Adipocyte (in vitro differentiated cells): Measurements from ENCODE around the gene ZDHHC14.
"Not testable (repeated sequence)": the region's sequence is repeated elsewhere in the genome, so short reads cannot be mapped to it uniquely, and the experiment has no call there.

Experiments used
- DNase-seq: peaks from one replicate; pipeline ENCODE4 v3.0.0-alpha.2; 2015; ENCODE audit warnings: low read depth
- H3K27me3 ChIP-seq: replicated peaks from 2 replicates; pipeline ENCODE4 v1.7.0; 2013; ENCODE audit warnings: mild to moderate bottlenecking, low read length, moderate library complexity; ENCODE audit not compliant: control insufficient read depth, insufficient read depth
- H3K36me3 ChIP-seq: 2 replicates; pipeline ENCODE4 v1.7.0; 2013; ENCODE audit warnings: low read length, mild to moderate bottlenecking, moderate library complexity; ENCODE audit not compliant: control insufficient read depth, insufficient read depth, severe bottlenecking
- H3K4me1 ChIP-seq: 2 replicates; pipeline ENCODE4 v1.7.0; 2013; ENCODE audit warnings: mild to moderate bottlenecking, low read length, moderate library complexity; ENCODE audit not compliant: control insufficient read depth, insufficient read depth
- H3K4me3 ChIP-seq: 2 replicates; pipeline ENCODE4 v1.7.0; 2013; ENCODE audit warnings: mild to moderate bottlenecking, low read length, moderate library complexity
- H3K9ac ChIP-seq: 2 replicates; pipeline ENCODE4 v1.7.0; 2013; ENCODE audit warnings: mild to moderate bottlenecking, low read length, moderate library complexity
- H3K9me3 ChIP-seq: 2 replicates; pipeline ENCODE4 v1.7.0; 2013; ENCODE audit warnings: mild to moderate bottlenecking, low read length, moderate library complexity; ENCODE audit not compliant: control insufficient read depth

ZDHHC14 gene

GRCh38 chr6:157571269-157571668 is 190.3 kb downstream of the ZDHHC14 start:
- Histone ChIP-seq H3K27me3 (peaks cover 4% of the 10 kb centered on the region), H3K9ac (no peak overlapping the region), H3K36me3 (no peaks in the 10 kb centered on the region), H3K4me3 (no peak overlapping the region), H3K4me1 (no peaks in the 10 kb centered on the region), H3K9me3 (no peaks in the 10 kb centered on the region)
- no peak for DNase-seq

GRCh38 chr6:157571950-157572349 is 191.0 kb downstream of the ZDHHC14 start:
- Histone ChIP-seq H3K4me3 (no peak overlapping the region), H3K36me3 (no peaks in the 10 kb centered on the region), H3K4me1 (no peaks in the 10 kb centered on the region), H3K27me3 (peaks cover 3% of the 10 kb centered on the region), H3K9me3 (no peaks in the 10 kb centered on the region), H3K9ac (no peak overlapping the region)
- no peak for DNase-seq

GRCh38 chr6:157574851-157575424 is 193.9 kb downstream of the ZDHHC14 start:
- DNase-seq, result no peak
- Histone ChIP-seq H3K36me3 (no peaks in the 10 kb centered on the region), H3K4me1 (peaks cover 6% of the 10 kb centered on the region), H3K4me3 (no peak overlapping the region), H3K27me3 (peaks cover 3% of the 10 kb centered on the region), H3K9ac (no peak overlapping the region), H3K9me3 (no peaks in the 10 kb centered on the region)

- H3K36me3 ChIP-seq, result no peaks in the 10 kb centered on the region
- H3K9me3 ChIP-seq, result no peaks in the 10 kb centered on the region
- no peak overlapping the region for H3K4me3 ChIP-seq
- no peak overlapping the region for H3K9ac ChIP-seq
- DNase-seq, result no peak
- peaks cover 6% of the 10 kb centered on the region for H3K4me1 ChIP-seq
- peaks cover 3% of the 10 kb centered on the region for H3K27me3 ChIP-seq
Observed at GRCh38 chr6:157575436-157576145, 194.6 kb downstream of the ZDHHC14 start.

GRCh38 chr6:157576991-157577390 is 196.0 kb downstream of the ZDHHC14 start:
- DNase-seq, H3K27me3 ChIP-seq, H3K4me1 ChIP-seq, H3K36me3 ChIP-seq, H3K9me3 ChIP-seq, H3K4me3 ChIP-seq, H3K9ac ChIP-seq: not testable (repeated sequence)

GRCh38 chr6:157578527-157578926 is 197.5 kb downstream of the ZDHHC14 start:
- H3K4me3 ChIP-seq, H3K9ac ChIP-seq, H3K36me3 ChIP-seq, H3K4me1 ChIP-seq, H3K27me3 ChIP-seq, H3K9me3 ChIP-seq, DNase-seq: not testable (repeated sequence)

- H3K9ac ChIP-seq, result no peak overlapping the region
- peaks cover 6% of the 10 kb centered on the region for H3K4me1 ChIP-seq
- no peaks in the 10 kb centered on the region for H3K27me3 ChIP-seq
- H3K36me3 ChIP-seq, result no peaks in the 10 kb centered on the region
- no peak overlapping the region for H3K4me3 ChIP-seq
- no peak for DNase-seq
- peaks cover 9% of the 10 kb centered on the region for H3K9me3 ChIP-seq
Observed at GRCh38 chr6:157579467-157580031, 198.6 kb downstream of the ZDHHC14 start.

- no peaks in the 10 kb centered on the region for H3K27me3 ChIP-seq
- DNase-seq, result no peak
- no peak overlapping the region for H3K9ac ChIP-seq
- H3K4me1 ChIP-seq, result peaks cover 6% of the 10 kb centered on the region
- H3K9me3 ChIP-seq, result peaks cover 9% of the 10 kb centered on the region
- H3K4me3 ChIP-seq, result no peak overlapping the region
- no peaks in the 10 kb centered on the region for H3K36me3 ChIP-seq
Observed at GRCh38 chr6:157584036-157584435, 203.0 kb downstream of the ZDHHC14 start.

- no peaks in the 10 kb centered on the region for H3K4me1 ChIP-seq
- DNase-seq, result no peak
- peaks cover 17% of the 10 kb centered on the region for H3K9me3 ChIP-seq
- H3K4me3 ChIP-seq, result no peak overlapping the region
- no peak overlapping the region for H3K9ac ChIP-seq
- H3K27me3 ChIP-seq, result no peaks in the 10 kb centered on the region
- H3K36me3 ChIP-seq, result no peaks in the 10 kb centered on the region
Observed at GRCh38 chr6:157585274-157586087, 204.5 kb downstream of the ZDHHC14 start.

- Histone ChIP-seq H3K36me3 (no peaks in the 10 kb centered on the region), H3K4me1 (no peaks in the 10 kb centered on the region), H3K9ac (no peak overlapping the region), H3K4me3 (no peak overlapping the region), H3K9me3 (peaks cover 19% of the 10 kb centered on the region), H3K27me3 (no peaks in the 10 kb centered on the region)
- DNase-seq, result no peak
Observed at GRCh38 chr6:157586088-157586414, 205.1 kb downstream of the ZDHHC14 start.

- Histone ChIP-seq H3K9me3 (peaks cover 19% of the 10 kb centered on the region), H3K36me3 (no peaks in the 10 kb centered on the region), H3K9ac (no peak overlapping the region), H3K4me1 (no peaks in the 10 kb centered on the region), H3K27me3 (no peaks in the 10 kb centered on the region), H3K4me3 (no peak overlapping the region)
- DNase-seq, result no peak
Observed at GRCh38 chr6:157586476-157587126, 205.6 kb downstream of the ZDHHC14 start.
